ENCODE measurements around the gene SCLY.

SCLY gene

DNA sequence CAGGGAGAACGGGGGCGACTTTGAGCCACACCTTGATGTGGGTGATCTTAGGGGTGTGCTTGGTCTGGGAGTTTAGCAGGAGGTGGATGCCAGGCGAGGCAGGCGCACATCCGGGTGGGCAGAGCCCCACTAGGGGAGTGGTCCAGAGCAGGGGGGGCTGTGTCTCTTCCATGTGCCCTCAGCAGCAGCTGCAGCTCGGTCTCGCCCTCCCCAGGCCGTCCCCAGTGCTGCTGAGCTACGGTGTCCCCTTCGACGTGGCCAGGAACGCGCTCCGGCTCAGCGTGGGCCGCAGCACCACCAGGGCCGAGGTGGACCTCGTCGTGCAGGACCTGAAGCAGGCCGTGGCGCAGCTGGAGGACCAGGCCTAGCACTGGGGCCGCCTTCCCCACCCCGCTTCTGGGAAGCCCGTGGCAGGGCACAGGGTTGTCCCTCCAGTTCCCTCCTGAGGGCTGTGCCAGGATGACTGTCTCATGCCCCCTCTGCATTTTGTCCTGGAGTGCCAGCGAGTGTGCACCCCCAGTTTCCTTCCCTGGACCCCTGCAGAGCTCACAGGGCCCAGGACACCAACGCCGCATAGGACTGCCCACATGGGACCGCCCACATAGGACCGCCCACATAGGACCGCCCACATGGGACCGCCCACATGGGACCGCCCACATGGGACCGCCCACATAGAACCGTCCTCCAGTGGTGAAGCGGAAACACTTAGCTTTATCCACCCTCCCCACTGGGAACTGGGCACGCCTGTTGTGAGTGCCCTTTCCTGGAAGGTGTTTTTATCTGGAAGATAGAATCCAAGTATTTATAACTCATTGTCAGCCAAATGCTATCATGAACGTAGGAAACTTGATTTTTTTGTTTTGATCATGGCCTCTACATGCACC is 37.4 kb downstream of the SCLY start:
- no peak for DNase-seq (ENCODE audit: low read depth in 2 of 2)

DNA sequence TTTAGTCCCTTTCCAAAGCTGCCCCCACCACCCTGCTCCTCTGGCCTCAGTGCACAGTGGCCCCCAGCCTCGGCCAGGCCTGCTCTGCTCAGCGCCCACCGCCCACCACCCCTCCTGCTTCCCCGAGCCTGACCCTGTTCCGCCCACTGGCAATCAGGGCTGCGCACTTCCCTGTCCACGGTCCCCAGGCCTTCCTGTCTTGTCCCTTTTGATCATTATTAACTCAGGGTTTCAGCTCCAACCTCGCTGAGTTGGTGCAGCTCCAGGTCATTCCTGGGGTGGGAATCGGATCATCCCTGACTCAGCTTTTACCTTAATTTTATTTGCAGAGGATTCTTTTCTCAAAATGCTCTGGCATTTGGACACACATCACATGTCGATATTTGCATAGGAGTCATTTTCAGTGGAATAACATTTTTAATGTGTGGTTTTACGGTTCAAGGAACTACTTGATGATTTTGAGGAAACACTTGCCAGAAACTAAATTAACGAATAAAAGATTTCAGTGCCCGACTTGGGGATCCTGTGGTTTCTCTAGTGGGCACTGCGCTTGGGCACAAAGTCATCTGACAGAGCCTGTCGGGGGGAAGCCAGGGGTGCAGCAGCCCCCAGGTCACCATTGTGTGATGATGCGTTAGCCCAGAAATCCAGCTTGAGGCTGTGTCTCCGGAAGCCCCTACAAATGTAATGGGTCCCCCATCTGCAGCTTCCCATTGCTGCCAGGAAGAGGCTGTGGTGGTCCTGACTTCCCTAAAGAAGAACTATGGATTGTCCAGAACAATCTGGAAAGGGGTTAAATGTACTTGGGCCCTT is 38.3 kb downstream of the SCLY start:
- DNase-seq (ENCODE audit: low read depth in 2 of 2): no peak

DNA sequence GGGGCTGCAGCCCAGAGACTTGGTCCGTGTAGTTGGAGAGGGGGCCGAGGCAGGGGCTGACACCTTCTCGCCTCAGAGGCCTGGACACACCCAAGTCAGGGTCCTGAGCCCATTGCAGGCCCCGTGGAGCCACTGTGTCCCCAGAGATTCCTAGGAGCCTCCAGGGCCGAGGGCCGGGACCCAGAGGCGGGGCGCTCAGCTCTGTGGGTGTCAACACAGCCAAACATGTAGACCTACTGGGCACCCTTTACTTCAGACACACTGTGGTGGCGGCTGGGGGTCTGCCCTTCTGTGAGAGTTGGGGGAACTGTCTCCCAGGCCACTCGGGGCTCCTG is 38.9 kb downstream of the SCLY start:
- DNase-seq (ENCODE audit: low read depth in 2 of 2): no peak

DNA sequence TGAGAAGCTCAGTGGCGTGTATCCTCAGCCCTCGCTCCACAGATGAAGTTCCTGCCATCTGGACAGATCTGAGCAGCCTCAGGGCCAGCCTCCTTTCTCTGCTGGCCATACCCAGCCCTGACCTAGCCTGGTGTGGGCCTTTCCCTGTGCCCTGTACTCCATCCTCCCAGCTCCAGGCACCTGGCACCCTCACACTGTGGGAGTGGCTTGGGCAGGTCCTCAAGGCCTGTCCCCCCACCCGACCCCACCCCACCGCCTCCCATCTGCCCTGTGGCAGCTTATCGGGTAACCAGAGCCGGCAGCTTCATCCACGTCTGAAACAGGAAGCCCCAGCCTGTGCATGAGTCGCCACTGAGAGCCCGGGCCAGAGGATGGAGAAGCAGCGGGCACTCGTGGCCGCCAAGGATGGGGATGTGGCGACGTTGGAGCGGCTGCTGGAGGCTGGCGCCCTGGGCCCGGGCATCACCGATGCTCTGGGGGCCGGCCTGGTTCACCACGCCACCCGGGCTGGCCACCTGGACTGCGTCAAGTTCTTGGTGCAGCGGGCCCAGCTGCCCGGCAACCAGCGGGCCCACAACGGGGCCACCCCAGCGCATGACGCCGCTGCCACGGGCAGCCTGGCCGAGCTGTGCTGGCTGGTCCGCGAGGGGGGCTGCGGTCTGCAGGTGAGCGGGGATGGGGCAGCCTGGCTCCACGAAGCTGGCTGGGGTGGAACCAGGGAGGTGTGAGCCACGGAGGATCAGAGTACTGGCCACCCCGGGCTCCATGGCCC is 39.4 kb downstream of the SCLY start, which contains the start of gene ESPNL:
Gene ESPNL (plus strand): TSS at position 292 of the 772 bp plus-strand sequence. CDS start 80 bp downstream, at position 372.
- DNase-seq (ENCODE audit: low read depth in 2 of 2): no peak

DNA sequence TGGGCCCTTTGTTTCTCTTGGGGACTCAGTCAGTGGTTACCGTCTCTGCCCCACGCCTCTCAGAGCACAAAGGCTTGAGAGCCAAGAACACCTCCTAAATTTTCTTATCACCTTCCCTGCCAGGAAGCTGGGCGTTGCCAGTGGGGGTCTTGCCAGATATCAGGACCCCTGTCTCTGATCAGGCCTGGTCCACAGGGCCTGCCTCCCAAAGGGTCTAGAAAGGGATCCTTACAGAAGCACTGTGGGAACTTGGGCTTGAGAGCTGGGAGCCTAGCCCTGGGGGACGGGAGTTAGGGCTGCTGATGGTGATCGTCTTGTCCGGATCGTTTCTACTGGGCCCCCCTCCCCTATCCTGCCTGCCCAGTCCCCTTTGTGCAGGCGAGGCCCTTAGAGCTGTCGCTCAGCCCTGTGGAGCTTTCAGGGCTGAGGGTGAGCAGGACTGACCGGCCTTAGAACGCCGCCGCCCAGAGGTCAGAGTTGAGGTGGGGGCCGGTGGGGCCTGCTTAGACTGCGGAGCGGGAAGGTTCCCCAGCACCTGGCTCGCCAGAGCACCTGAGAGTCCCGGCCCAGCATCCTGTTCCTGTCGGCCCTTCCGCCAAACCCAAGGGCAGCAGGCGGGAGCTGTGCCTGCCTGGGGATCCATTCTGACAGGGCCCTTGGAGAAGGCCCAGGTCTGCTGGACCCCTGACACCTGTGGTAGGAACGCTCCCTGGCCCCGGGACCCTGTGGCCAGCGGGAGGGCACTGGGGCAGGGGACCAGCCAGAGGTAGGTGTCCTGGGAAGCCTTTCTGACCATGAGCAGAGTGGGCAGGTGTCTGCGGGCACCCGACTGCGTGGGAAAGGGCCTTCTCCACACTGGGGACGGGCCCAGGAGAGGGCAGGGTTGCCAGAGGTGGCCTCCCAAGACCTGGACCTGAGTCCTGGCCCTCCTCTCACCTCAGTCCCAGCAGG is 40.3 kb downstream of the SCLY start:
- no peak for DNase-seq (ENCODE audit: low read depth in 2 of 2)

DNA sequence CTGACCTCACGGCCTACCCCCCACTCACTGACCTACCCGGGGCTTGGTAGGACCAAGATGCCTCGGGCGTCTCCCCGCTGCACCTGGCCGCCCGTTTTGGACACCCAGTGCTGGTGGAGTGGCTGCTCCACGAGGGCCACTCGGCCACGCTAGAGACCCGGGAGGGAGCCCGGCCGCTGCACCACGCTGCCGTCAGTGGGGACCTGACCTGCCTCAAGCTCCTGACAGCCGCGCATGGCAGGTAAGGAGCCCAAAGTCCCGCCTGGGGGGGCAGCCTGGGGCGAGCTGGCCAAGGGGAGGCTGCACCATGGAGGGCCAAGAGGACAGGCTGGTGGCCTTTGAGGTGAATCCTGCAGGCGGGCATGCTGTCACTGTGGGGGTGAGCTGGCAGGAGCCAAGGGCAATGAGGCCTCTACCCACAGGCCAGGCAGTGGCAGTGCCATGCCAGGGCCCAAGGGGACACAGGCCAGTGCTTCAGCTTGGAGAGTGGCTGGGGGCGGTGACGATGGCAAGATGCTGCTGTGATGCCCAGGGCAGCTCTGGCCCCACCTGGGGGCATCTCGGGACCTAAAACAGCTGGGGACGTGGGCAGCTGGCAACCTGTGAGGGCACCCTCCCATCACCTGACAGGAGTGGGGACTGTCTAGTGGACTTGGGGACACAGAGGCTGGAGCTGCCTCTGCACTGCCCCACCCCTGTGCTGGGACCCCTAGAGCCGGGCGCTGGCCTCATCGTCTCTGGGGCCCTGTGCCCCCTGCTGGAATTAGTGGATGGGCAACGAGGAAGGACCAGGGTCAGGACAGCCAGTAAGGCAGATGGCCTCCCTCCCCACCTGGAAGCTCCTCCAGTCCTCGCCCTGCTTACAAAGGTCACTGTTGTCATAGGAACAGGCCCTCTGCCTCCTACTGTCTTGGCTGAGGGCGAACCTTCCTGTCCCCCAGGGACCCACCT is 41.4 kb downstream of the SCLY start:
- no peak for DNase-seq (ENCODE audit: low read depth in 2 of 2)

DNA sequence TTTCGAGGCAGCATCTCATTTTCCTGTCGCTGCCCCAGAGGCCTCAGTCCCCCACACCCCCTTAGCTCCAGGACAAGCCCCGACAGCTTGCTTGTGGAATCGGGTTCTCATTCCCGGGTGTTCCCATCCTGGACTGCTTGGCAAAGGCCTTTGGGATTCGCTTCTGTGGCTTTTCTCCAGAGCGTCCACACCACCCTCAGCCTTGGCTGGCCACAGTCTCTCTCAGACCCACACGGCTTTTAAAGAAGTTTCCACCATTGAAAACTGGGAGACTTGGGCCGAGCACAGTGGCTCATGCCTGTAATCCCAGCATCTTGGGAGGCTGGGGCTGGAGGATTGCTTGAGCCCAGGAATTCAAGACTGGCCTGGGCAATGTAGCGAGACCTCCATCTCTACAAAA is 42.1 kb downstream of the SCLY start:
- no peak for DNase-seq (ENCODE audit: low read depth in 2 of 2)

DNA sequence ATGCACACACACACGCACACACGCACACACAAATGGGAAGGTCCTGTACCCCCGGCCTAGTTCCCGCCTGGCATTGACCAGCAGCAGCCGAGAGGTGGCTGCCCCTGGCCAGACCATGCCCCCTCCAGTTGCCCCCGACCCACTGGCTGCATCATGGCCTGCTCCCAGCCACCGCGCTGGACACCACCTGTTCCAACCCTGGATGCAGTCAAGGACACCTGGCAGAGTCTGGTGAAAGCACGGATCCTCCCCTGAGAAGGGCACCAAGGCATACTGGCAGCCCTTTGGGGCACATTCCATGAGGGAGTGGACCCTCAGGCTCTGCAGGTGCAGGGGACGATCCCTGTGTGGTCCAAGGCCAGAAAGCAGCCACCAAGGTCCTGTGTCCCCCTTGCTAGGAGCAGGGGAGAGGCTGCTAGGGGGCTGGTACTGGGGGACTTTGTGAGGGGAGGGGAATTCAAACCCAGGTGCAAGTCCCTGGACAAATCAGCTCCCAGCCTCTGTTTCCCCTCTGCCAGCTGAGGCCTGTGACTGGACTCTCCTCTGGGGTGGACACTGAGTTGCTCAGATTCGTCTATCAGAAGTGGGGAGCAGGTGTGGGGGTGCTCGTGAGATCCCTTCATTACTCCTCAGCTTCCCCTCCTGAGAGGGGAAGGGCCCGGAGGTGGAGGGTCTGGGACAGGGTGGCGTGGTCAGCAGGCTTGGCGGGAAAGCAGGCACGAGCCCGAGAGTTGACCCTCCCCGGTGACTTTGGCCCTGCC is 42.8 kb downstream of the SCLY start:
- DNase-seq (ENCODE audit: low read depth in 2 of 2): no peak

DNA sequence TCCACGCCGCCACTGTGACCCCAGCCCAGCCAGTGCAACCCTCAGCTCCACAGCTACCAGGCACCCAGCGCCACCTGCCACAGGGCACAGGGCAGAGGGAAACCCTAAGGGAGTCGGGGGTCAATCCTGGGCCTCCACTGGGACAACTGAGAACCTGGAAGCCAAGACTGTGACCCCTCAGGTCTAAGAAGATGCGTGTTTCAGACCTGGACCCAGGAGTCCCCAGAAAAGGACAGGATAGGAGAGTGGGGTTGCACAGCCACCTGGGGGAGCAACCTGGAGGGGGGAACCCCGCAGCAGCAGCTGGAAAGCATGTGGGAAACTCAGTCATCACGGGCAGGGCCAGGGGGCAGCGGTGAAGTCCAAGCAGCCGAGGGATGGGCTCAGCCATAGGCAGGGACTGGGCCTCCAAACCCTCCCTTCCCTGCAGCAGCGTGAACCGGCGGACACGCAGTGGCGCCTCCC is 43.5 kb downstream of the SCLY start:
- no peak for DNase-seq (ENCODE audit: low read depth in 2 of 2)

DNA sequence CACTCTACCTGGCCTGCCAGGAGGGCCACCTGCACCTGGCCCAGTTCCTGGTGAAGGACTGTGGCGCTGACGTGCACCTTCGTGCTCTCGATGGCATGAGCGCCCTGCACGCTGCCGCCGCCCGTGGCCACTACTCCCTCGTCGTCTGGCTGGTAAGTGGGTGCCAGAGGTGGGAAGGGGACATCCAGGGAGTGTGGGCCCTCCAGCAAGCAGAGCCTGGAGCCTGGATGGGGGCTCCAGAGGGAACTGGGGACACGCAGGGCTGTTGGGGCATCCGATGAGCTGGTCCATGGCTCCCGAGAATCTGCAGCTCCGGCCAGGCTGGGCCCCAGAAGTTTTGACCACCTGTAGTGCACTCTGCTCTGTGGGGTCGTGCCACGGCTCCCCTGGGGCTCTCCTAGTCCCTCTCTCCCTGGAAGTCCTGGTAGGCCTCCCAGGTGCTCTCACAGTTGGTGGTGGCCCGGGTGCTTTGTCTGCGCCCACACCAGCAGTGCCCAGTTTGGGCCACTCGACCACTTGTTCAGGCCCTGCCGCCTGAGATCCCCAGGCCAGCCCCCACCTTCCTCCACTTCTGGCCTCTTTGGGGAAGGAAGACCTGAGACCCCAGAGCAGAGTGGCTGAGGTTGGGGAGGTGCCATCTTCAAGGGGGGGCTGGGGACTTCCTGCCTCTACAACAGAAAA is 44.0 kb downstream of the SCLY start:
- no peak for DNase-seq (ENCODE audit: low read depth in 2 of 2)

DNA sequence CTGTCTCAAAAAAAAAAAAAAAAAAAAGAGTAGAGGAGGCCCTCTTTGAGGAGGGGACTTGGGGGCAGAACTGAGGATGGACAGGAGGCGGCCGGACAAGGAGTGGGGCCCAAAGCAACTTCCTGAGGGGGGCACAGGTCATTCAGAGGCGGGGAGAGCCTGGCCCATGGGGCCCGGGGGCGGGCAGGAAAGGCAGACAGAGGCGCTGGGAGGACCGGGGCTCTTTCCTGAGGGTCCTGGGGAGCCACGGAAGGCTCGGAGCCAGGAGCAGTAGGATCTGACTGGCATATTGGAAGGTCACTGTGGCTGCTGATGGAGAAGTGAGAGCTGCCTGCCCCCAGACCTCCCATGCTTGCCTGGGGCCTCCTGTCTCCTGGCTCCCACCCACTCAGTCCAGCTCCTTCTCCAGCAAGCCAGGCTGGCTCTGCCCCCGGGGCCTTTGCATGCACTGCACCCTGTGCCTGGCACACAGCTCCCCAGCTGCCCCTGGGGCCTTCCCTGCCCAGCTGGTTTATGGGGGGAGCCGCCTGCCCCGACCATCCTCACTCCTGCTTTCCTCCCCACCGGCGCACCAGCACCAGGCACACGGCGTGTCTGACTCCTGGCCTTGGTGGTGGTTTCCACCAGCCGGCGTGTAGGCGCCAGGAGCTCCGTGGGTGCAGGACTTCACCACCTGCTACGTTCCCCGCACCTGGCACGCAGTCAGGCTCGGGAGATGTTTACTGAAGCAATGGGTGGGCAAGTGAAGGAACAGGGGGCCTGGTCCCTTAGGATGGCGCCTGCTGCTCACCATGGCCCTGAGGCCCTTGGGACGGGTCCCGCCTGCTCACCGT is 44.9 kb downstream of the SCLY start:
- DNase-seq (ENCODE audit: low read depth in 2 of 2): no peak

DNA sequence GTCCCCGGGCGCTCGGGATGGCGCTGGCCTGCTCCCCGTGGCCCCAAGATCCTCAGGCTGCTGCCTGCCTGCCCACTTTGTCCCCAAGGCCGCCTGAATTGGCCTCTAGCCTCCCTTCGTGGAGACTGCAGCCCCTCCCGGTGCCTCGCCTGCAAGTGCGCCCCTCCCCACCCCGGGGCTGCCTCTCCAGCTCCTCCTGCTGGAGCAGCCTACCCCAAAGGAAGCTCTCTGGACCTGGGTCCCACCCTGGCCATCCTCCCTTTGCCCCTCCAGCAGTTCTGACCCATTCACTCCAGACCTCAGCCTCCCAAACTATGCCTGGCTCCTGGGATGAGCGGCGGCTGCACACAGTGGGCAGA is 45.5 kb downstream of the SCLY start:
- no peak for DNase-seq (ENCODE audit: low read depth in 2 of 2)

DNA sequence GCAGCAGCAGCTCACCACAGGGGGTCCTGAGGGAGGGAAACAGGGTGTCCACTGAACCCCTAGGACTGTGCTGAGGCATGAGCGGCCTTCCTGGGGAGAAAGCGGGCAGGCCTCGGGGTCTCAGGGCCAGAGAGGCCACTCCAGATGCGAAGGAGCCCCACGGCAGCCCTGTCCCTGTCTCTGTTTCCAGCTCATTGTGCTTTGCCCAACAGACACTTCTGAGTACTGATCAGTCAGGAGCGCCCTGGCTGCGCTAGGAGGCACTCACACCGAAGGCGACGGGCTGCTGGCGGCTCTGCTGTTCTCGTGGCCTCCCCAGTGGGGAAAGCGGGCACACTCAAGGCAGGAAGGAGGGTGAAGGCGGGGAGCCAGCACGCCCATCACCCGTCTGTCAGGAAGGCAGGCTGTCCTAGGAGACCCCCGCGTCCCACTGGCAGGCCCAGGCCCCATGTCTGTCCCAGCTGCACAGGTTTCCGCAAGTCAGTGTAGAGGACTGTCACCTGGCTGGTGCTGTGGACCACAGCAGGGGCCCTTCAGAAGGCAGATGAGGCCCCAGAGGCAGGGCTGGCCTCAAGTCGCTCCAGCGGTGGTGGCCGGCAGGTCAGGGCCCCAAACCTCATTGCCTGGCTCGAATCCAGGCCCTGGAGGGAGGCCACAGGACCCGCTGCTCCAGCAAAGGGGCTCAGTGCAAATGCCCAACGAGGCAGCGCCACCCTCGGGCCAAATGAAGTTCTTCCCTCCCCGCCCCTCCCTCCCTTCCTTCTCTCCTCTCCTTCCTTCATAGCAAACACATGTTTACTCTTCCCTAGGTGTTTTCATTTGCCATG is 46.1 kb downstream of the SCLY start:
- DNase-seq (ENCODE audit: low read depth in 2 of 2): no peak

DNA sequence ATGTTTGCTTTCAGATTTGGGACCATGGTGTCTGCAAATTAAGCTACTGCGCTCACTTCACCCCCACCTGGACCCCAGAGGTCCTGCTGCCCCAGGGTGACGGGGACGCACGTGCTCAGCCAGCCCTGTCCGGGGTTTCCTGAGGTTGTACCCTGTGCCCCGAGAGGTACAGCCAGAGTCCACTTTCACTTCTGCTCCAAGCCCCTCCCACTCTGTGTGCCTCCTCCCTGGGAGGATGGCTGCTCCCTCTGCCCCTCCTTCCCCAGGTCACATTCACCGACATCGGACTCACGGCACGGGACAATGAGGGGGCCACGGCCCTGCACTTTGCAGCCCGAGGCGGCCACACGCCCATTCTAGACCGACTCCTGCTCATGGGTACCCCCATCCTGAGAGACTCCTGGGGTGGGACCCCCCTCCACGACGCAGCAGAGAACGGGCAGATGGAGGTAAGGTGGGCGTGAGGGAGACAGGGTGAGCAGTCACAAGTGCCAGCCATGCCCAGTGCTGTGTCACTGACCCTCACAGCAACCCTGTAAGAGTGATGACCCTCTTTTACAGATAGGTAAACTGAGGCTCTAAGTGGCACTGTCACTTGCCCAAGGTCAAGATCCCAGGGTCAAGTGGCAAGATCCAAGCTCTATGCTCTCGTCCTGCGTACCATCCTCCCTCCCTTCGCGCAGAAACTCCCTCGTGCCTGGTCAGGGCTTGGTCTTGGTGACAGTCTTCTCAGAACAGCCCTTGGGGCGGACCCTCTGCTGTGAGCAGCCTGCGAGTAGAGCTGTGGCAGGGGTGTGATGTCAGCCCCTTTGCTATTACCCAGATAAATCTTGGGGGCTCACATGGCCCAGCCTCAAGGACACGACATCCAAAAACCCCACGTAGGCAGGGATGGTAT is 47.0 kb downstream of the SCLY start:
- DNase-seq (ENCODE audit: low read depth in 2 of 2): no peak

DNA sequence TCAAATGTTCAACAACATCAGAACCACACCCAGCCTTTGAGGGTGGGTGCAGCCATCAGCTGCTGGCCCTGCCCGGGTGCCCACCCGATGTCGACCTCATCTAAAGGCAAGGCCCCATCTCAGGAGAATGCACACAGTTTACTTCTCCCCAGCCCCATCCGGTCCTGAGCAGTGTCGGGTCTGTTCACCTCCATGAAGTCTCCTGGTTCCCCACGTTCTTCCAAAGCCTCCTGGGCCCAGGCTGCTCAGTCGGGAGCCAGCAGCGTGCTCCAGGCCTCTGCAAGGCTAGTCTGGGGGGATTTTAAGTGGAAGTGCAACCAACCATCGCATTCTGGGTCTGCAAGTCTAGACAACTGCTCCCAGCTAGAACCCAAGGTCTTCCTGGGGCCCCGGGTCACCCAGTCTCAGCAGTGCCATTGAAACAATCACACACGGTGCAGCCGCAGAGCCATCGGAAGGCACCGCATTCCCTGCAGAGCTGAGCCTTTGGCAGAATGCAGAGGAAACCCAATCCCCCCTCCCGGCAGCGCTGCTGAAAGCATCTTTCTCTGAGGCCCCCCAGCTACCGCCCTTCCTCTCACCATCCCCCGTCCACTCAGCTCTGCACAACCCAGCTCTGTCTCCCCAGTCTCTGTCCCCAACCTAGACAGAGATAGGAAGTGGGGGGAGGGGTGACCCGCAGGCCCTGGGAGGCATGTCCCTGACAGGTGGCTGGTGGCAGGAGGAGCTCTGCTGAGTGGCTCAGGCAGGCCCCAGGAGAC is 47.8 kb downstream of the SCLY start:
- DNase-seq (ENCODE audit: low read depth in 2 of 2): no peak

Data from stimulated activated CD8-positive, alpha-beta memory T cell treated with anti-CD3 and anti-CD28 coated beads, Interleukin-2, amount 100 ng/mL, for 48 hours (primary cell).